ENCODE results near the gene PTGR1.

Gene PTGR1

DNA sequence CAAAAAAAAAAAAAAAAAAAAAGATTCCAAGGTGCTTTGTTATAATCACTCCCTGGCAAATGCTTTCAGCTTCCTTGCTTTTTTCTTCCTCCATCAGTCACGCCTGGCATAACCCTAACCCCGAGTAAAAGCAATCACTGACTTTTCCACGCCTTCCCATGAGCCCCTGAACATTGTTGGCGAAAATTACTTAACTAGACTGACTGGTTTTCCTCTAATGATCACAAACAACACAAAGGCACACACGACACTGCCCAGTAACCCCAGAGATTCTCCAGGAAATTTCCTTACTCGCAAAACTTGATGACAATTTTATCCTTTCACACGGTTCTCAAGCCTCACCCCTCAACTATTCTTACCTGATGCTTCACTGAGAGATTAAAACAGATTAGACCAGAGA is 11.4 kb upstream of the PTGR1 start:
- DNase-seq = no peak

DNA sequence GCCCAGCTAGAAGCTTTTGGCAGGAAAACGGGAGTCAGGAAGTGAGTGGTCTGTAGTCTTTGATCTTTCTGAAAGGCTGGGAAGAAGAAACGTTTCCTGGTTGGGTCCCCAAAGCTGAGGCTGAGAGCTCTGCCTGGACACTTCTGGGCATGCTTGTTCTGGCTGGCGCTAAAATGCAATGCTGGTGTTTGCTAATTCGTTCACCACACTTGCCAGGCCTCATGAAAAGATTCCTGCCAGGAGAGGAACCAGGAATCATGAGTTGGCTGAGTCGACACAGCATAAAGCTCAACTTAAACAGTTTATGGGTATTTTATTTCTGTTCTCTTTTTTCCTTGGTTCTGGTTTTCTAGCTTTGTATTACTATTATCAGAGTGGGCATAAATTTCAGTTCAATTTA is 10.7 kb upstream of the PTGR1 start:
- DNase-seq = no peak

GRCh38 chr9:111605041-111605559 is 5.7 kb upstream of the PTGR1 start:
- no peak for DNase-seq

GRCh38 chr9:111604054-111604615 is 4.7 kb upstream of the PTGR1 start:
- no peak for DNase-seq

DNA sequence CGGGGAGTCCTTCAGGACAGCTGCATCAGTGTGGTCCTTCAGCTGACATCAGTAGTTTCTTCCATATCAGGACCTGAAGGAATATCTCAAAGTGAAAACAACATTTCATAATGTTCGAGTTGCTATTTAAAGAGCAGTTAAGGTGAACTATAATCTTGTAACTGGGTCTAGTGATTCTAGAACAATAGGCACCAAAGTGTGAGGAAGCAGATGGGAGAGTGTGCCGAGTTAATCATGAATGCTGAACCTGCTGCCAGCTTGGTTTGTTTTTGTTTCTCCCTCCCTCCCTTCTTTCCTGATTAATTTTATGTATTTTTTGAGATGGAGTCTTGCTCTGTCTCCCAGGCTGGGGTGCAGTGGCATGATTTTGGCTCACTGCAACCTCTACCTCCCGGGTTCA is 3.6 kb upstream of the PTGR1 start:
- no peak for DNase-seq

DNA sequence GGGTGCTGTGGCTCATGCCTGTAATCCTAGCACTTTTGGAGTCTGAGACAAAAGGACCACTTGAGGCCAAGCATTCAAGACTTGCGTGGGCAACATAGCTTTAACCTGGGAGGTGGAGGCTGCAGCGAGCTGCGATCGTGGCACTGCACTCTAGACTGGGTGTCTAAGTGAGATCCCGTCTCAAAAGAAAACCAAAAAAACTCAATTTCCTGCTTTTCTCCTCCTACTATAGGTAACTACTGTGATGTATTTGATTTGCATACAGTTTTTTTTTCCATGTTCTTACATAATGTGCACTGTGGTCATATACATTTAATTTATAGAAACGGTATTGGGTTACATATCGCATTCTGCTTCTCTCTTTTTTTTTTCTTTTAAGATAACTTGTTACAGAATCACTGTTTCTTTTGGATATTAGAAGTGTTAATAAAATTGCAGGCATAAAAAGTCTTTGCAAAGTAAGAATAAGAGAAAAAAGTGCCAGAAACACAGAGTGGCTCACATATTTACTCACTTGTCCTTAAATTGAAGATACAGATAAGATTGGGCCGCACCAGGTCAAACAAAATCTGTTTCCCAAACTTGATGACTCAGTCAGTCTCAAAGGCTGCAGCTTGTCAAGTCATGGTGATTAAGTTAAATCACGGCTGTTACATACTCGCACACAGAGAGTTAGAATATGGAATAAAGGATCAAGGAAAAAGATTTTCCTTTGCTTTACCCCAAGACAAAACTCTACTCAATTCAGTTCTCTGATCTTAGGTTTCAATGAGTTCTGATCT is 2.0 kb upstream of the PTGR1 start:
- no peak for DNase-seq

DNA sequence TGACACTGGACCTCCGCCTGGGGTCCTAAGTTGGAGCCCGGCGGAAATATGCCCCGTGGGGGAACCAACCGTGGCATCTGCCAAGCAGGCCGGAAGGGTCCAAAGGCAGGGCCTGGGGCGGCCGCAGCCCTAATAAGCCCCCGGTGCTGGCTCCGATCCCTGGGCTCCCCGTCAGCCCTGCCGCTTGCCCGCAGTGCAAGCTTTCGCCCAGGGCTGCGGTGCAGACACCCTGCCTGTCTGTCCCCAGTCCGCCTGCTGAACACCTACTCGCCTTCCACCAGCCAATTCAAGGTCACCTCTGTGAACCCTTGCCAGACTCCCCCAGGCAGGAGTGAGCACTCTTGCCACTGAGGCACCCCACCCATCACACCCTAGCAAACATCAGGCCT is 502 bp upstream of the PTGR1 start:
- no peak for DNase-seq

GRCh38 chr9:111598733-111599091 is 735 bp downstream of the PTGR1 start:
- peak; percentile 2 for DNase-seq

DNA sequence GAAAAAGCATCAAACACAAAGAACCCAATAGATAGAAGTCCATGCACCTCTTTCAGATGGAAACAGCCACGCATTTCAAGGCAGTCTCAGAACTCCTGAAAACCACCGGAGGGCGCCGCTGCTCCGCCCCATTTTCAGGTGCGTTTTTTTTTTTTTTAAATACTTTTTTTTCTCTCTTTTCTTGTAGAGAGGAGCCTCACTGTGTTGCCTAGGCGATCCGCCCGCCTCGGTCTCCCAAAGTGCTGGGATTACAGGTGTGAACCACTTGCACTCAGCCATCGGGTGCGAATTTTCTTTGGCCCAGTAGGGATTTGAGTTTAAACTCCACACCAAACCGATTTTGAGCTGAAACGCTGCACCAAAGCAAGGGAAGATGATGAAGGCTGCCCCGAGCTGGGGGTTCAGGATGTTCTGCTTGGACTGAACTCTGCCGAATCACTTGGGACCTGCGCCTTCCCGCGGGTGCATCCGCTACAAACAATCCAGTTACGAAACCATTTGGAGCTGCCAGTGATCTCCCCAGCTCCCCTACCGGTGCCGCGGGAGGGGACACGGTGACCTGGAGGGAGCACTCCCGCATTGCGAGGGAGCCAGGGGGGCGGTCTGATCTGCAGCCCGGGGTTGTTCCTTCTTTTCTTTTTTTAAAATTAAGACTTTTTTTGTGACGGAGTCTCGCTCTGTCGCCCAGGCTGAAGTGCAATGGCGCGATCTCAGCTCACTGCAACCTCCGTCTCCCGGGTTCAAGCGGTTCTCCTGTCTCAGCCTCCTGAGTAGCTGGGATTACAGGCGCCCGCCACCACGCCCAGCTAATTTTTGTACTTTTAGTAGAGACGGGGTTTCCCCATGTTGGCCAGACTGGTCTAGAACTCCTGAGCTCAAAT is 1.4 kb downstream of the PTGR1 start:
- DNase-seq = peak; percentile 58

GRCh38 chr9:111588846-111589245 is 10.6 kb downstream of the PTGR1 start:
- no peak for DNase-seq

GRCh38 chr9:111586378-111586777 is 13.1 kb downstream of the PTGR1 start:
- no peak for DNase-seq

- no peak for DNase-seq
Measured at GRCh38 chr9:111582888-111583287, 16.6 kb downstream of the PTGR1 start.

GRCh38 chr9:111572950-111573604 is 26.4 kb downstream of the PTGR1 start:
- no peak for DNase-seq

GRCh38 chr9:111568127-111568526 is 31.3 kb downstream of the PTGR1 start:
- peak; percentile 1 for DNase-seq

- DNase-seq = peak; percentile 1
Measured at GRCh38 chr9:111566234-111566633, 33.2 kb downstream of the PTGR1 start.

- DNase-seq = no peak
Measured at GRCh38 chr9:111561165-111561719, 38.2 kb downstream of the PTGR1 start.

GRCh38 chr9:111559000-111559610 is 40.3 kb downstream of the PTGR1 start:
- no peak for DNase-seq

DNA sequence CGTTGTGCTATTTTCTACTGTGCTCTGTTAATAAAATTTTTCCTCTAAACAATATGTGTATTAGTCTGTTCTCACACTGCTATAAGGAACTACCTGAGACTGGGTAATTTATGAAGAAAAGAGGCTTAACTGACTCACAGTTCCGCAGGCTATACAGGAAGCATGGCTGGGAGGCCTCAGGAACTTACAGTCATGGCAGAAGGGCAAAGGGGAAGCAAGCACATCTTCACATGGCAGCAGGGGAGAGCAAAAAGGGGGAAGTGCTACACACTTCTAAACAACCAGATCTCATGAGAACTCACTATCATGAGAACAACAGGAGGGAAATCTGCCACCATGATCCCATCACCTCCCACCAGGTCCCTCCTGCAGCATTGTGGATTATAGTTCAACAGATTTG is 44.0 kb downstream of the PTGR1 start:
- peak; percentile 80 for DNase-seq

- DNase-seq = no peak
Measured at GRCh38 chr9:111548623-111549022, 50.8 kb downstream of the PTGR1 start.

GRCh38 chr9:111542497-111543254 is 56.8 kb downstream of the PTGR1 start:
- no peak for DNase-seq

DNA sequence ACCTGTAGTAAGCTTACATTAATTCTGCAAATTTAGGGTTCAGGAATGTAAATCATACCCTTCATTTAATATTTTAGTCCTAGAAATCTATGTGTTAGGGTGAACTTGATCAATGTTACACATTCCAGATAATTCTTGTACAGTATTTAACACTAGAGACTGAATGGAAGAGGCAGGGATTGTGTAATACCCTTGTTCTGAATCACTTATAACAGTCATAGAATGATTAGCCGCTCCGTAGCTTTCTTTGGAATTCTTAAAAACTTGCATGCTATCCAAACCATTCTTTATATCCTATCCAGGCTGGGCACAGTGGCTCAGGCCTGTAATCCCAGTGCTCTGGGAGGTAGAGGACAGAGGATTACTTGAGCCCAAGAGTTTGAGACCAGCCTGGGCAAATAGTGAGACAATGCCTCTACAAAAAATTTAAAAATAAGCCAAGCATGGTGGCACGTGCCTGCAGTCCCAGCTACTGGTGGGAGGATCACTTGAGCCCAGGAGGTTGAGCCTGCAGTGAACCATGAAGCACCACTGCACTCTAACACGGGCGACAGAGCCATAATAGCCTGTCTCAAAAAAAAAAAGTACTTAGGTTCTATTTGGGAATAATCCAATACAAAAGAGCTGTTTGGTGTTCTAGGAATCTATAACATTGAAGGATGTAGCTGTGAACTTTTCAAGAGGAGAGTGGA is 66.2 kb downstream of the PTGR1 start:
- DNase-seq = no peak

All from MV-4-11 (cell line).